HepG2 (cell line): ENCODE results near the gene FAM222A. TPM values are rescaled to one million over a fixed set of nuclear protein-coding genes. Genes with fewer than 3 reads are reported as not detected.

Experiments used
- ADNP ChIP-seq: sonication (generic); formaldehyde crosslinking; IDR thresholded peaks from 2 replicates; pipeline ENCODE4 v1.4.0; 2020; ENCODE audit warnings: missing genetic modification reagents
- ARID3A ChIP-seq: IDR thresholded peaks from 2 replicates; pipeline ENCODE4 v1.6.1; 2012; ENCODE audit warnings: low read depth, low read length, improper control_type of control experiment
- BRF2 ChIP-seq: sonication (generic); formaldehyde crosslinking; IDR thresholded peaks from 2 replicates; pipeline ENCODE4 v1.8.1; 2022; ENCODE audit warnings: mild to moderate bottlenecking, missing genetic modification reagents
- CHD2 ChIP-seq: IDR thresholded peaks from 2 replicates; pipeline ENCODE4 v1.6.1; 2011; ENCODE audit warnings: low read depth, low read length, improper control_type of control experiment
- CREBL2 ChIP-seq: sonication (generic); formaldehyde crosslinking; IDR thresholded peaks from 2 replicates; pipeline ENCODE4 v1.8.1; 2023; ENCODE audit warnings: missing genetic modification reagents, mild to moderate bottlenecking, borderline replicate concordance
- EEA1 ChIP-seq: sonication (generic); formaldehyde crosslinking; IDR thresholded peaks from 2 replicates; pipeline ENCODE4 v1.5.1; 2020; ENCODE audit warnings: mild to moderate bottlenecking, missing genetic modification reagents, borderline replicate concordance
- EHMT2 ChIP-seq: fragments of 200-600 bp; sonication (generic); IDR thresholded peaks from 2 replicates; pipeline ENCODE4 v1.7.0; 2017; ENCODE audit warnings: antibody characterized with exemption, low read depth, low read length, borderline replicate concordance
- ELF3 ChIP-seq: IDR thresholded peaks from 2 replicates; pipeline ENCODE4 v1.6.1; 2016; ENCODE audit warnings: missing genetic modification reagents, missing compliant biosample characterization
- HMG20A ChIP-seq: IDR thresholded peaks from 2 replicates; pipeline ENCODE4 v1.6.1; 2016; ENCODE audit warnings: borderline replicate concordance
- PAXIP1 ChIP-seq: sonication (generic); formaldehyde crosslinking; conservative IDR thresholded peaks from 2 replicates; pipeline ENCODE4 v1.4.0; 2020; ENCODE audit warnings: mild to moderate bottlenecking, missing genetic modification reagents, moderate library complexity
- SMAD9 ChIP-seq: sonication (generic); formaldehyde crosslinking; IDR thresholded peaks from 2 replicates; pipeline ENCODE4 v1.5.1; 2020; ENCODE audit warnings: mild to moderate bottlenecking, missing genetic modification reagents
- TEAD3 ChIP-seq: optimal IDR thresholded peaks from 2 replicates; pipeline ENCODE3; 2016; ENCODE audit warnings: borderline replicate concordance
- THAP11 ChIP-seq: IDR thresholded peaks from 2 replicates; pipeline ENCODE4 v1.6.1; 2016; ENCODE audit warnings: missing biosample characterization, missing genetic modification reagents
- YY1 ChIP-seq: IDR thresholded peaks from 2 replicates; pipeline ENCODE4 v1.6.1; 2011; ENCODE audit warnings: low read length, low read depth, moderate library complexity, mild to moderate bottlenecking; ENCODE audit not compliant: insufficient read depth, insufficient replicate concordance
- ZBTB7B ChIP-seq: sonication (generic); formaldehyde crosslinking; IDR thresholded peaks from 2 replicates; pipeline ENCODE4 v1.4.0; 2020; ENCODE audit warnings: missing genetic modification reagents
- ZNF256 ChIP-seq: sonication (generic); formaldehyde crosslinking; conservative IDR thresholded peaks from 2 replicates; pipeline ENCODE4 v1.4.0; 2020; ENCODE audit warnings: missing genetic modification reagents
- ZNF687 ChIP-seq: sonication (generic); formaldehyde crosslinking; IDR thresholded peaks from 2 replicates; pipeline ENCODE4 v1.5.1; 2020; ENCODE audit warnings: mild to moderate bottlenecking, missing genetic modification reagents, moderate library complexity
- ZNF790 ChIP-seq: sonication (generic); formaldehyde crosslinking; IDR thresholded peaks from 2 replicates; pipeline ENCODE4 v1.8.0; 2022; ENCODE audit warnings: missing genetic modification reagents, mild to moderate bottlenecking, borderline replicate concordance
- polyA plus RNA-seq, 8 experiments: library from polyadenylated mRNA; depleted of rRNA in 3 of 8; stranded (reverse) in 7 of 8; unstranded in 1 of 8; fragments of >200 nt; fragmentation: Illumina TruSeq in 4 of 8; extraction: Trizol in 4 of 8; gene quantifications; 2 replicates each; pipeline versions ENCODE4 v1.2.1 to v1.2.3, GENCODE V29; 2011 to 2016; ENCODE audit warnings: low read depth in 4 of 8, missing spikeins in 1 of 8, mixed read lengths in 1 of 8; ENCODE audit not compliant: insufficient read depth in 1 of 8
- total RNA-seq, 5 experiments: library from RNA; depleted of rRNA; stranded (reverse); fragments of >200 nt; fragmentation: Illumina TruSeq; extraction: Trizol; gene quantifications; 2 replicates each; pipeline ENCODE4 v1.2.3, GENCODE V29; 2016; ENCODE audit warnings: low read depth in 1 of 5

Gene FAM222A
- total and polyA plus RNA-seq, 2 of the 13 experiments (the other 11 are each of a cell fraction or from before 2014, with no cell fraction given) = 2.7 to 9.6 TPM

- TF ChIP-seq SMAD9 (CRISPR knock-in tag) = no peak
- no peak for TF ChIP-seq ZNF687 (CRISPR knock-in tag)
- peak; percentile 84 for TF ChIP-seq ELF3 (CRISPR knock-in tag)
- peak; percentile 9 for TF ChIP-seq TEAD3
- peak; percentile 54 for TF ChIP-seq THAP11
- no peak for TF ChIP-seq EEA1
- peak; percentile 80 for TF ChIP-seq ADNP (CRISPR knock-in tag)
- no peak for TF ChIP-seq ZNF256 (CRISPR knock-in tag)
- 0 out of 2 replicates have a peak, but pooled peaks have one; percentile 20 for TF ChIP-seq HMG20A (CRISPR knock-in tag)
- TF ChIP-seq BRF2 (CRISPR knock-in tag) = no peak
- TF ChIP-seq EHMT2 = no peak; the same call in 1 of the 2 replicates
- TF ChIP-seq ZBTB7B (CRISPR knock-in tag) = no peak
- TF ChIP-seq CREBL2 (CRISPR knock-in tag) = no peak
- 0 out of 2 replicates have a peak, but pooled peaks have one; percentile 51 for TF ChIP-seq ZNF790
- TF ChIP-seq YY1 = no peak
- TF ChIP-seq PAXIP1 (CRISPR knock-in tag) = peak; percentile 39; the same call in 1 of the 2 replicates
- TF ChIP-seq CHD2 = no peak
- peak; percentile 94 for TF ChIP-seq ARID3A
Observed at GRCh38 chr12:109710747-109711595, 2.7 kb upstream of the FAM222A start (continued).
